Measurements from ENCODE around the gene MIGA2. TPM values are rescaled to one million over a fixed set of nuclear protein-coding genes. Genes with fewer than 3 reads are reported as not detected.

Gene MIGA2
- total and polyA plus RNA-seq, 9 of the 15 experiments (the other 6 are each of a cell fraction or from before 2014, with no cell fraction given): 0.15 to 54.1 (median 18.0) TPM

DNA sequence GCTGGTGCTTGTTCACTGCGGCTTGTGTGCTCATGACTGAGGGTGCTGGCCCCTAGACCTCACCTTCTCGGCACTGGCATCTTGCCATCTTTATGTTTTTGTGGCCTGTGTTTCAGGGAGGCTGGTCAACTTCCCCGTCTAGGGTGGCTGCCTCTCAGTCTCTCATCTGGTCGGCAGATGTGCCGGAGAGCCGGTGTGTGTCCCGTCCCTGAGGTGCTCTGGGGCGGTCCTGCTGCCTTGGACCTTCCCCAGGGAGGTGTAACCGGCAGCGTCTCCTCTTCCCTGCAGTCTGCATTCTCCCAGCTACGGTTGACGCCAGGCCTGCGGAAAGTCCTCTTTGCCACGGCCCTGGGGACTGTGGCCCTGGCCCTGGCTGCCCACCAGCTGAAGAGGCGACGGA is 5.6 kb downstream of the MIGA2 start:
- Histone ChIP-seq H3K27ac (ENCODE audit: extremely low read depth, low read depth, low read length) (no peak overlapping the region), H3K9me3 (replicated peaks; ENCODE audit: control insufficient read depth, insufficient read depth, low read depth, low read length) (no peaks in the 10 kb centered on the region), H3K9ac (ENCODE audit: insufficient read depth in 1 of 2, low read depth in 2 of 2, low read length in 2 of 2) (peak overlapping the region in 1 of 2 experiments; percentile 68; a peak in 2 of 4 replicates), H3K79me2 (ENCODE audit: control insufficient read depth, insufficient read depth, low read length) (peaks cover 43% of the 10 kb centered on the region), H3K27me3 (ENCODE audit: control insufficient read depth in 2 of 2, insufficient read depth in 2 of 2, low read length in 2 of 2) (no peaks in the 10 kb centered on the region), H3K4me2 (ENCODE audit: insufficient read depth, low read length) (no peak overlapping the region), H2AFZ (ENCODE audit: low read depth, low read length) (no peak overlapping the region), H3K4me1 (replicated peaks in 1 of 2; ENCODE audit: control insufficient read depth in 2 of 2, insufficient read depth in 2 of 2, low read length in 2 of 2) (peaks cover 24 to 31% of the 10 kb centered on the region in 2 experiments), H3K4me3 (no peak overlapping the region), H3K36me3 (ENCODE audit: control insufficient read depth, insufficient read depth, low read length) (peaks cover 57% of the 10 kb centered on the region; the same call in 2 of the 3 replicates), H4K20me1 (replicated peaks; ENCODE audit: control insufficient read depth, insufficient read depth, low read length) (no peaks in the 10 kb centered on the region; the same call in 1 of the 2 replicates), H3K9me1 (ENCODE audit: control insufficient read depth, insufficient read depth, low read length) (peaks cover 4% of the 10 kb centered on the region)
- intact Hi-C loops (cut with micrococcal nuclease) (no loop called here), in situ Hi-C loops (cut with MboI) (no loop called here)
- ATAC-seq (no peak), FAIRE-seq (no peak), DNase-seq (ENCODE audit: extremely low read depth in 1 of 4, low spot score in 3 of 4) (no peak)
- WGBS (ENCODE audit: insufficient coverage, low coverage, missing lambda C conversion rate): 95% methylated on average over 15 of the region's 16 CpGs
- ChIA-PET CTCF (ENCODE audit: low intra/inter-chr PET ratio) (no interaction called here), POLR2A (interaction anchor here (0.5 kb wide), 1 partner anchor 15 kb away, joined by 3 read pairs; no protein-coding TSS in a partner anchor)
- no TSS peak for BruUV-seq (replicated peaks)
- TF ChIP-seq SMARCB1 (IDR thresholded peaks at IDR 0.05; ENCODE audit: insufficient read length, low read depth) (no peak), NFIC (IDR thresholded peaks at IDR 0.05) (peak; percentile 27; the same call in 1 of the 2 replicates)

DNA sequence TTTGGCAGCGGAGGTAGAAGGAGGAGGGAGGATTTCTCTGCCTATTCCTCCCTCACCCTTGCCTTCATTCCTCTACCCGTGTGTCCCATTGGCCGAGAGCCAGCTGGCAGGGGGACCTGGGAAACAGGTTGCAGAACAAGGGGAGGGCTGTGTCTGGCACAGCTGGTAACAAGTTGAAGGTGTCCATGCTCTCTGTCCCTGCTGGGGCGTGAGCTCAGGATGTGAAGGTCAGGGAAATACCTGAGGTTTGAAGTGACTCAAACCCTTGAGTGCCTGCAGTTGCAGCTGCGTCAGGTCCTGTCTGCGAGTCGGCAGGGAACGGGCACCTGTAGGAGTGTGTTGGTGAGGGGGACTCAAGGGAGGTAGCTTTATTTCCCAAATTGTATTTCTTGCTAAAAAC is 16.2 kb downstream of the MIGA2 start:
- ATAC-seq: no peak
- intact Hi-C loops (cut with micrococcal nuclease) (no loop called here), in situ Hi-C loops (cut with MboI) (no loop called here)
- H4K20me1 ChIP-seq (replicated peaks; ENCODE audit: control insufficient read depth, insufficient read depth, low read length): 0 out of 2 replicates have a peak, but pooled peaks cover 3% of the 10 kb centered on the region
- no peaks in the 10 kb centered on the region for H3K9me1 ChIP-seq (ENCODE audit: control insufficient read depth, insufficient read depth, low read length)
- peak overlapping the region in 1 of 2 experiments; percentile 69; a peak in 1 of 4 replicates for H3K9ac ChIP-seq (ENCODE audit: insufficient read depth in 1 of 2, low read depth in 2 of 2, low read length in 2 of 2)
- H3K79me2 ChIP-seq (ENCODE audit: control insufficient read depth, insufficient read depth, low read length): no peaks in the 10 kb centered on the region
- CTCF ChIA-PET (ENCODE audit: low intra/inter-chr PET ratio): no interaction called here
- DNase-seq (ENCODE audit: extremely low read depth in 1 of 4, low spot score in 3 of 4): peak in 2 of 4 experiments; percentile 10 to 12
- no peak overlapping the region for H3K4me2 ChIP-seq (ENCODE audit: insufficient read depth, low read length)
- BruUV-seq (replicated peaks): no TSS peak
- no peaks in the 10 kb centered on the region for H3K27me3 ChIP-seq (ENCODE audit: control insufficient read depth in 2 of 2, insufficient read depth in 2 of 2, low read length in 2 of 2)
- H3K4me3 ChIP-seq: no peak overlapping the region
- no peaks in the 10 kb centered on the region; a peak in 2 of 5 replicates for H3K4me1 ChIP-seq (replicated peaks in 1 of 2; ENCODE audit: control insufficient read depth in 2 of 2, insufficient read depth in 2 of 2, low read length in 2 of 2)
- H3K36me3 ChIP-seq (ENCODE audit: control insufficient read depth, insufficient read depth, low read length): peaks cover 64% of the 10 kb centered on the region; the same call in 2 of the 3 replicates
- no peak overlapping the region for H3K27ac ChIP-seq (ENCODE audit: extremely low read depth, low read depth, low read length)
- 88% methylated on average over 8 of the region's 8 CpGs for WGBS (ENCODE audit: insufficient coverage, low coverage, missing lambda C conversion rate)
- no peaks in the 10 kb centered on the region for H3K9me3 ChIP-seq (replicated peaks; ENCODE audit: control insufficient read depth, insufficient read depth, low read depth, low read length)
- POLR2A ChIA-PET: interaction anchor here (0.6 to 1.6 kb wide), 2 partner anchors 15 to 405 kb away, joined by 4 to 5 read pairs; no protein-coding TSS in a partner anchor
- TF ChIP-seq CHD2 (IDR thresholded peaks at IDR 0.05; ENCODE audit: low read depth, low read length): no peak
- TF ChIP-seq NFIC (IDR thresholded peaks at IDR 0.05): peak; percentile 26; the same call in 1 of the 2 replicates
- FAIRE-seq: no peak
- H2AFZ ChIP-seq (ENCODE audit: low read depth, low read length): no peak overlapping the region
